Ishikawa (cell line): Measurements from ENCODE around the gene MAP1B.

Source experiments
- CEBPB ChIP-seq: IDR thresholded peaks from 2 replicates; pipeline ENCODE4 v1.6.1; 2012
- CREB1 ChIP-seq: IDR thresholded peaks from 2 replicates; pipeline ENCODE4 v1.6.1; 2012; ENCODE audit warnings: low read depth
- EGR1 ChIP-seq: IDR thresholded peaks from 2 replicates; pipeline ENCODE4 v1.6.1; 2012
- EP300 ChIP-seq: IDR thresholded peaks from 2 replicates; pipeline ENCODE4 v1.6.1; 2012; ENCODE audit warnings: borderline replicate concordance
- FOXM1 ChIP-seq: IDR thresholded peaks from 2 replicates; pipeline ENCODE4 v1.6.1; 2012; ENCODE audit warnings: low read depth, borderline replicate concordance
- MAX ChIP-seq: IDR thresholded peaks from 2 replicates; pipeline ENCODE4 v1.6.1; 2012
- NFIC ChIP-seq: IDR thresholded peaks from 2 replicates; pipeline ENCODE4 v1.6.1; 2012
- RAD21 ChIP-seq: IDR thresholded peaks from 2 replicates; pipeline ENCODE4 v1.6.1; 2012; ENCODE audit warnings: low read depth
- REST ChIP-seq: IDR thresholded peaks from 2 replicates; pipeline ENCODE4 v1.6.1; 2012; ENCODE audit warnings: low read depth, mild to moderate bottlenecking
- TAF1 ChIP-seq: IDR thresholded peaks from 2 replicates; pipeline ENCODE4 v1.6.1; 2012; ENCODE audit warnings: low read depth, mild to moderate bottlenecking
- TCF12 ChIP-seq: IDR thresholded peaks from 2 replicates; pipeline ENCODE4 v1.6.1; 2012; ENCODE audit warnings: low read depth
- TEAD4 ChIP-seq: IDR thresholded peaks from 2 replicates; pipeline ENCODE4 v1.6.1; 2012
- USF1 ChIP-seq: IDR thresholded peaks from 2 replicates; pipeline ENCODE4 v1.6.1; 2012
- YY1 ChIP-seq: IDR thresholded peaks from 2 replicates; pipeline ENCODE4 v1.6.1; 2012; ENCODE audit warnings: low read depth
- ZBTB7A ChIP-seq: IDR thresholded peaks from 2 replicates; pipeline ENCODE4 v1.6.1; 2012; ENCODE audit warnings: low read depth

The MAP1B gene

GRCh38 chr5:72112389-72112788, 5.1 kb downstream of the MAP1B start:
- no peak for TF ChIP-seq MAX
- no peak for TF ChIP-seq REST
- no peak for TF ChIP-seq TAF1
- TF ChIP-seq FOXM1: no peak
- TF ChIP-seq USF1: no peak
- TF ChIP-seq YY1: no peak
- TF ChIP-seq CEBPB: no peak
- TF ChIP-seq EGR1: no peak
- no peak for TF ChIP-seq RAD21

- TF ChIP-seq TEAD4: no peak
- TF ChIP-seq ZBTB7A: no peak
- no peak for TF ChIP-seq RAD21
- TF ChIP-seq CEBPB: no peak
- TF ChIP-seq NFIC: no peak
- TF ChIP-seq REST: no peak
- no peak for TF ChIP-seq CREB1
- no peak for TF ChIP-seq EGR1
- TF ChIP-seq USF1: no peak
- TF ChIP-seq MAX: no peak
- TF ChIP-seq FOXM1: no peak
- TF ChIP-seq TCF12: no peak
- TF ChIP-seq EP300: no peak
- TF ChIP-seq YY1: no peak
- no peak for TF ChIP-seq TAF1
Measured at GRCh38 chr5:72114629-72115028, 7.4 kb downstream of the MAP1B start.

GRCh38 chr5:72115296-72115695, 8.0 kb downstream of the MAP1B start:
- TF ChIP-seq ZBTB7A (no peak), EGR1 (no peak), NFIC (no peak), USF1 (no peak), CEBPB (no peak), YY1 (no peak), RAD21 (no peak), CREB1 (no peak), TAF1 (no peak), TCF12 (no peak)

- TF ChIP-seq MAX (no peak), REST (no peak), NFIC (no peak), TEAD4 (no peak), TAF1 (no peak), CEBPB (no peak), FOXM1 (no peak), CREB1 (no peak), ZBTB7A (no peak), EP300 (no peak), YY1 (no peak), TCF12 (no peak), RAD21 (no peak), USF1 (no peak), EGR1 (no peak)
Measured at GRCh38 chr5:72117307-72117706, 10.0 kb downstream of the MAP1B start.
